Skeletal muscle tissue (tissue), 4 donors: ENCODE results near the gene IGSF21. TPM values are rescaled to one million over a fixed set of nuclear protein-coding genes. Genes with fewer than 3 reads are reported as not detected.

Source experiments
- H3K27ac ChIP-seq: one replicate; pipeline ENCODE4 v1.7.0; 2013; ENCODE audit warnings: mild to moderate bottlenecking, low read depth, low read length, inconsistent platforms
- H3K27me3 ChIP-seq, 3 donors: one replicate each; pipeline ENCODE4 v1.7.0; 2013; ENCODE audit warnings: low read length in 3 of 3; ENCODE audit not compliant: control insufficient read depth in 3 of 3, insufficient read depth in 3 of 3
- H3K36me3 ChIP-seq, 3 donors: one replicate each; pipeline ENCODE4 v1.7.0; 2013; ENCODE audit warnings: low read length in 3 of 3; ENCODE audit not compliant: control insufficient read depth in 3 of 3, insufficient read depth in 3 of 3
- H3K4me1 ChIP-seq, 3 donors: one replicate each; pipeline ENCODE4 v1.7.0; 2013; ENCODE audit warnings: low read length in 3 of 3, mild to moderate bottlenecking in 3 of 3; ENCODE audit not compliant: control insufficient read depth in 3 of 3, insufficient read depth in 3 of 3
- H3K4me3 ChIP-seq, 3 donors: one replicate each; pipeline ENCODE4 v1.7.0; 2013; ENCODE audit warnings: low read length in 3 of 3
- H3K9ac ChIP-seq, 3 donors: one replicate each; pipeline ENCODE4 v1.7.0; 2013; ENCODE audit warnings: low read length in 3 of 3, mild to moderate bottlenecking in 3 of 3, moderate library complexity in 2 of 3, low read depth in 1 of 3
- H3K9me3 ChIP-seq, 3 donors: one replicate each; pipeline ENCODE4 v1.7.0; 2013; ENCODE audit warnings: low read length in 3 of 3; ENCODE audit not compliant: control insufficient read depth in 3 of 3
- total RNA-seq: library from RNA; depleted of rRNA; stranded (reverse); fragments of >200 nt; gene quantifications from one replicate; pipeline ENCODE4 v1.2.3, GENCODE V29; 2014
- donor health status: Osteomylitis.

The IGSF21 gene
- total RNA-seq, 1 donor from 2014 or later, result not detected

DNA sequence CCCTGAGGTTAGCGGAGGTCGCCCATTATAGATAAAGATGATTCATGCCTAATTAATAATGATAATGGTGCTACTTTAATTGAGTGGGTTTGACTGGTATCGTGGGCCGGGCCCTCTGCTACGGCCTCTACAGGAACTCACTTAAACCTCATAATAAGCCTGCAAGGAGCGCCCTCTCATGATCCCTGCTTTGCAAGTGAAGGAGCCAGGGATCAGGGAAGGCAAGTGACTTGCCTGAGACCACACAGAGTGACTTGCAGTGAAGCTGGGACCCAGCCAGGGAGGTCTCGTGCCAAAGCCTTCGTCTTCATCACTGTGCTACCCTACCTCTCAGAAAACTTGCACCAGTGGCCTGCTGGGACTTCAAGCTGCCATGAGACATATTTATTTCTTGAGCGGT lies 206.8 kb downstream of the IGSF21 start:
- Histone ChIP-seq H3K4me1 (no peaks in the 10 kb centered on the region), H3K27me3 (peaks cover 12 to 23% (median 23%) of the 10 kb centered on the region in 3 donors), H3K9me3 (peaks cover 0 to 5% (median 0%) of the 10 kb centered on the region in 3 donors), H3K27ac (no peak overlapping the region), H3K9ac (no peak overlapping the region), H3K4me3 (no peak overlapping the region), H3K36me3 (no peaks in the 10 kb centered on the region)

DNA sequence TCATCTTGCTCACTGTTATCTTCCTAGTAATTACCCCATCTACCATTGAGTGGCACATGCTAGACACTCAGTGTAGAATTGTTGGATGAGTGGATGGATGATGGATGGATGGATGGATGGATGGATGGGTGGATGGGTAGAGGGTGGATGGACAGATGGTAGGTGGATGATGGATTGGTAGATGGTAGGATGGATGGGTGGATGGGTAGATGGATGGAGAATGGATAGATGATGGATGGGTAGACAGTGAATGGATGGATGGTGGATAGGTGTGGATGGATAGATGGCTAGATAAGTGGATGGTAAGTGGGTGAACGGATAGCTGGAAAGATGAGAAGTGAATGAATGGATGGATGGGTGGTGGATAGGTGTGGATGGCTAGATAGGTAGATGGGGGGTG lies 207.9 kb downstream of the IGSF21 start:
- H3K4me1 ChIP-seq, result no peaks in the 10 kb centered on the region
- H3K36me3 ChIP-seq, result no peaks in the 10 kb centered on the region
- H3K4me3 ChIP-seq, result no peak overlapping the region
- H3K9ac ChIP-seq, result no peak overlapping the region
- H3K9me3 ChIP-seq, result peaks cover 0 to 6% (median 0%) of the 10 kb centered on the region in 3 donors
- H3K27ac ChIP-seq, result no peak overlapping the region
- H3K27me3 ChIP-seq, result peaks cover 12 to 23% (median 19%) of the 10 kb centered on the region in 3 donors

DNA sequence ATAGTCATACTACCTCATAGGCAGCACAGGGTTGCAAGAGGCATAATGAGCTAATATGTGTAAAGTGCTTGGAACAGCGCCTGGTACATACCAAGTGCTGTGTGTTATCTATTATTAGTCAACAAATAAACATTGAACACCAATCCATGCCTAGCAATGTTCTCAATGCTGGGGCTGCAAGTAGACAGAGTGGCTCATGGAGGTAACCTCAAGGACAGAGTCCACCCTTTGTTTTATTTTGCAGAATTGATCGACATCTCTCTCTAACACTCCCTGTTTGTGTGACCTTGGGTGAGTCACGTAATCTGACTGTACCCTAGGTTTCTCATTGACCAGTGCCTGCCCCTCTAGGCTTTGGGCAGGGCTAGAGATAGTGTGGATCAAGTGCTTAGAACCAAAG lies 209.2 kb downstream of the IGSF21 start:
- Histone ChIP-seq H3K4me3 (no peak overlapping the region), H3K36me3 (no peaks in the 10 kb centered on the region), H3K4me1 (no peaks in the 10 kb centered on the region), H3K27ac (no peak overlapping the region), H3K9ac (no peak overlapping the region), H3K9me3 (peaks cover 0 to 6% (median 0%) of the 10 kb centered on the region in 3 donors), H3K27me3 (peaks cover 7 to 25% (median 25%) of the 10 kb centered on the region in 3 donors)

DNA sequence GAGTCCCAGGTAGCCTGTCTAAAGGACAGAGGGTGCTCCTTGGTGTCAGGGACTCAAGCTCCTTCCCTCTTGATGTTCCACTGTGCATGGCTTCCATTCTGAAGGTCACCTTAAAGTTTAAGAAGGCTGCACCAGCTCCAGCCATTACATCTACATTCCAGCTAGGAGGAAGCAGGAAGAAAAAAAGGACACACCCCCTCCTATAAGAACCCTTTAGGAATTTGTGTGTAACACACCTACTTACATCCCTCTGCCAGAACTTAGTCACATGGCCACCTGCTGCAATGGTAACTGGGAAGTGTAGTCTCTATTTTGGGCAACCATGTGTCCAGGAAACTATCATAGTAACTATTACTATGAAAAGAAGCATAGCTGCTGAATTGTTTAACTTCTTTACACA lies 211.5 kb downstream of the IGSF21 start:
- H3K4me3 ChIP-seq, result no peak overlapping the region
- no peak overlapping the region for H3K27ac ChIP-seq
- H3K36me3 ChIP-seq, result no peaks in the 10 kb centered on the region
- peaks cover 0 to 6% (median 0%) of the 10 kb centered on the region in 3 donors for H3K9me3 ChIP-seq
- H3K9ac ChIP-seq, result no peak overlapping the region
- H3K27me3 ChIP-seq, result peaks cover 5 to 36% (median 25%) of the 10 kb centered on the region in 3 donors
- no peaks in the 10 kb centered on the region for H3K4me1 ChIP-seq

DNA sequence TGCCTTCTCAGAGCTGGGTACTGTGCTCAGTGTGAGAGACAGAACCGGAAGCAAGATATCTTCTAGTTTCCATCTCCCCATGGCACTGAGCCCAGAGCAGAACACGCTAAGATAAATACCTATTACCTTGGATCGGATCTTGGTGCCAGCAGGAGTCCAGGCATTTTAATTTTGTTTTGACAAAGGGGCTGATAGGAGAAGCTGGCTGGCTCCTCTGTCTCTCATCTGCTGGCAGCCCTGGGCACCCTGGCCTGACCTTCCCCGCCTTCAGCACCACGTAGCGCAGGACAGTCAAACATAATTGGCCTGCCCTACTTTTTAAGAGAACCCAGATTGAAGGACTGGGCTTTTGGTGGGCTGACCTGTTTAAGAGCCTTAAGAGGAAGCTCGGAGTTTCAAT lies 212.5 kb downstream of the IGSF21 start:
- peaks cover 5 to 37% (median 23%) of the 10 kb centered on the region in 3 donors for H3K27me3 ChIP-seq
- no peaks in the 10 kb centered on the region for H3K36me3 ChIP-seq
- H3K4me3 ChIP-seq, result no peak overlapping the region

DNA sequence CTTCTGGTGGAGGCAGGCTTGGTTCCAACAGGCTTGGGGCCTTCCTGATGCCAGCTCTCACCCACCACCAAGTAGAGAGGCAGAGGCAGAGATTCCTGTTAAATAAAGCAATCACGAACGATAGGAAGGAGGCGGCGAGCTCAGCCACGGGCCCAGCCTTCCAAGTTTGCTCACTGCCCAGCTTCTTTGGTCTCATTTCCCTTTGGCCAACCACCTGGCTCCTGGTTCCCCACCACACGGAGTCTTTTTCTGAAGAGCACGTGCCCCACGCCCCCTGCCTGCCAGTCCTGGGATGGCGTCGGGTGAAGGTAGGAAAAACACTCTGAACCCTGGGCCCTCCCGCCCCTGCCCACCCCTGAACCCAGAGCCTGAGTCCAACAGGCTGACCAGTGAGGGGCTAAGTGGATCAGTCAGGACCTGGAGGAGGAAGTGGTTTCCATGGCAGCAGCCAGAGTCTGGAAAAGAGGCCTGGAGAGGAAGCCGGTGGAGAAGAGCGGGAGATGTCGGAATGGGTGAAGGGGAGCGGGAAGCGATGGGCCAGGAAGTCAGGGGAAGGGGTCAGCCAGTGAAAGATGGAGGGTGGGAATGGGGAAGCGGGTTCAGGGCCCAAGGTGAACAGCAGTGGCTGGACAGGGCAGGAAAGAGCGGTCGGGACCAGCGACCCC lies 214.9 kb downstream of the IGSF21 start:
- Histone ChIP-seq H3K4me3 (no peak overlapping the region), H3K27me3 (peaks cover 2 to 37% (median 21%) of the 10 kb centered on the region in 3 donors), H3K9ac (no peak overlapping the region), H3K36me3 (no peaks in the 10 kb centered on the region), H3K4me1 (no peaks in the 10 kb centered on the region), H3K9me3 (peaks cover 0 to 6% (median 0%) of the 10 kb centered on the region in 3 donors), H3K27ac (no peak overlapping the region)

More for the DNA sequence above, 212.5 kb downstream of the IGSF21 start:
- H3K9me3 ChIP-seq, result peaks cover 0 to 6% (median 0%) of the 10 kb centered on the region in 3 donors
- H3K4me1 ChIP-seq, result no peaks in the 10 kb centered on the region
- no peak overlapping the region for H3K9ac ChIP-seq
- no peak overlapping the region for H3K27ac ChIP-seq

DNA sequence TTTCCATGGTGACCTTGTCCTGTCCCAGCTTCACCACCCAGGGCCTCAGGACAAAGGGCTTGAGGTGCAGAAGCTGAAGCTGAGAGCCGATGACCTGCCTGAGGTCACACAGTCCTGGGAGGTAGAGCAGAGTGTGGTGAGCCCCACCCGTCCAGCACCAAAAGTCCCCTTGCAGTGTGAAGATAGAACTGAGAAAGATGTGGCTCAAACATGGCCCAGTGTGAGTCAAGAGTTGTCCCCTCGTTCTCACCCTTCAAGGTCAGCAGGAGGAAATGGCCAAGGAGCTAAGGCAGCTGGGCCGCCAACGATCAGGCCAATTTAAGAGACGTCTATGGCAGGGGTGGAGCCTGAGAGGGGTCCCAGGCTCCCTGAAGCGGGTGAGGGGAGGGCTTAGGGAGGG lies 215.7 kb downstream of the IGSF21 start:
- Histone ChIP-seq H3K9ac (no peak overlapping the region), H3K9me3 (peaks cover 0 to 6% (median 0%) of the 10 kb centered on the region in 3 donors), H3K27me3 (peaks cover 2 to 37% (median 21%) of the 10 kb centered on the region in 3 donors), H3K27ac (no peak overlapping the region), H3K36me3 (no peaks in the 10 kb centered on the region), H3K4me1 (no peaks in the 10 kb centered on the region), H3K4me3 (no peak overlapping the region)

DNA sequence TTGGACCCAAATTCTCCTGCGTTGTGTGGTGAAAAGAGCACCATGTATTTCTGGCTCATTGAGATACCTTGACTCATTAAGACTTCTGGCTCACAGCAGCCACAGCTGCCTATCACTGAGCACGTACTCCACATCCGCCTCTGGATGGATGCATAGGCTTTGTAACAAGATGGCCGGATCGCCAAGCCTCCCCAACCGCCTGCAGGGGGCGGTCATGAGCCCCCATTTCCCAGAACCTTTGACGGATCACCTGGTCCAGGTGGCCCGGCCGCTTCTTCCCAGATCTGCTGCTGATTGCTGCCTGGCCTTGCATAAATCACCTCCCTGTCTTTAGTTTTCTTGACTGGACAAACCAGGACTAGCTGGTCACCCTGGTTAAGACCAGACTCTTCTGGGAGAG lies 216.6 kb downstream of the IGSF21 start:
- Histone ChIP-seq H3K36me3 (no peaks in the 10 kb centered on the region), H3K27ac (no peak overlapping the region), H3K4me3 (no peak overlapping the region), H3K9ac (no peak overlapping the region), H3K9me3 (peaks cover 0 to 3% (median 0%) of the 10 kb centered on the region in 3 donors), H3K27me3 (peaks cover 2 to 34% (median 21%) of the 10 kb centered on the region in 3 donors), H3K4me1 (no peaks in the 10 kb centered on the region)

DNA sequence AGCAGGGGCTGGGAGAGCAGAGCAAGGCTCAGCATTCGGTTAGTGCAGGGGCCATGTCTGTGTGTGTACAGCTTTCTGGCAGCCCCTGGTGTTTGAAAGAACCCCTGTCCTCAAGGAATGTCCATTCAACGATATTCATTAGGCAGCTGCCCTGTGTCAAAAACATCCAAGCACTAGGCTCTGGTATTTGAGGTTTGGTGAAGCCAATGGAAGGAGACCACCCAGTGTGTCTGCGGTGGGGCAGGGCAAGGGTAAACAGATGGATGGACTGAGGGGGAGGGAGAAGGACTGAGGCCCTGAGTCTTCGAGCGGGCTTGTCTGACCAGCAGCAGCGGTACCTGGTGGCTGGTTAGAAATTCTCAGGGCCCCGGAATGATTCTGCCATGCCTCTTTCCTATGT lies 217.5 kb downstream of the IGSF21 start:
- Histone ChIP-seq H3K36me3 (no peaks in the 10 kb centered on the region), H3K27ac (no peak overlapping the region), H3K9ac (no peak overlapping the region), H3K27me3 (peaks cover 2 to 41% (median 22%) of the 10 kb centered on the region in 3 donors), H3K4me1 (no peaks in the 10 kb centered on the region), H3K9me3 (no peaks in the 10 kb centered on the region), H3K4me3 (no peak overlapping the region)

DNA sequence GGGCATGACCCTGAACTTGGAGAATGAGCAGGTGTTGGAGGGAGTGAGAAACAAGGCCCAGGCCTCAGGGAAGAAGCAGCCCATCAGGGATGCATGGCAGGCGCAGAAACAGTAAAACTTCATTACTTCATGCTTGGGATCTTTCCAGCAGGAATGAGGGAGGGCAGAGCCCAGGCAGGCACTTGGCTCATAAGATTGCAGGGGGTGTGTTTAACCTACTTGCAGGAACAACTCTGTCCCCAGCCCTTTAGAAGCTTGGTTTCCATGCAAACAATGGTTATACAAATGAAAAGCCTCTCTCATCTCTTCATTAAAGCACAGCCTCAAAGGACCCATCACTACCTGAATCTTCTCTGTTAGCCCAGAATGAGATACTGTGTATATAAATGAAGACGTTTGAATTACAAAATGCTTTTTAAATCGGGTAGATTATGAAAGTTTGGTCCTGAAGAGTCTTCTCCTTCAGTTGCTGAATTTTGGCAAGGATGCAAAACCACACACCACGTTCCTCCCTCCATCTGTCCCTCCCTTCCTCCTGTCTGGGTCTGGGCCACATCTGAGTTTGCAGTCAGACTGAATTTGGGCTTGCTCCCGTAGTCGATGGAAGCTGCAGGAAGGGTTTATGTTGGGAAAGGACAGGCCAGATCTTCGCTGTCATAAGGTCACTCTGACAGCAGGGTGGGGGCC lies 218.8 kb downstream of the IGSF21 start:
- H3K27me3 ChIP-seq, result peaks cover 2 to 36% (median 23%) of the 10 kb centered on the region in 3 donors
- H3K9me3 ChIP-seq, result no peaks in the 10 kb centered on the region
- H3K4me1 ChIP-seq, result no peaks in the 10 kb centered on the region
- no peak overlapping the region for H3K4me3 ChIP-seq
- H3K27ac ChIP-seq, result no peak overlapping the region
- H3K36me3 ChIP-seq, result no peaks in the 10 kb centered on the region
- H3K9ac ChIP-seq, result peak overlapping the region in 1 of 3 donors; percentile 8
